AG04449 (cell line): ENCODE data around the gene ITPK1.

Experiments used
- CTCF ChIA-PET: fragments of 350-600 bp; formaldehyde crosslinking; extraction: SDS; loops from one replicate; lab custom pipeline; 2021; ENCODE audit warnings: antibody characterized with exemption; lab: Yijun Ruan, JAX
- POLR2A ChIA-PET: fragments of 400-600, 350-600 bp; formaldehyde crosslinking; extraction: SDS; loops from one replicate; lab custom pipeline; 2020; ENCODE audit warnings: antibody characterized with exemption, inconsistent platforms; lab: Yijun Ruan, JAX
- DNase-seq: peaks from one replicate; pipeline ENCODE4 v3.0.0-alpha.2; 2010; ENCODE audit warnings: low read depth, low spot score
- H3K4me3 ChIP-seq: 2 replicates; pipeline ENCODE4 v1.5.1; 2011; ENCODE audit warnings: low read depth, mild to moderate bottlenecking, control low read depth, low read length
- TF ChIP-seq, protein P1 (sequence below): IDR thresholded peaks from one replicate; pipeline ENCODE4 v1.5.1; 2011; ENCODE audit warnings: mild to moderate bottlenecking, moderate library complexity, low read length, control low read depth, inconsistent platforms; ENCODE audit not compliant: insufficient read depth; ENCODE audit errors: missing control alignments

The ITPK1 gene

DNA sequence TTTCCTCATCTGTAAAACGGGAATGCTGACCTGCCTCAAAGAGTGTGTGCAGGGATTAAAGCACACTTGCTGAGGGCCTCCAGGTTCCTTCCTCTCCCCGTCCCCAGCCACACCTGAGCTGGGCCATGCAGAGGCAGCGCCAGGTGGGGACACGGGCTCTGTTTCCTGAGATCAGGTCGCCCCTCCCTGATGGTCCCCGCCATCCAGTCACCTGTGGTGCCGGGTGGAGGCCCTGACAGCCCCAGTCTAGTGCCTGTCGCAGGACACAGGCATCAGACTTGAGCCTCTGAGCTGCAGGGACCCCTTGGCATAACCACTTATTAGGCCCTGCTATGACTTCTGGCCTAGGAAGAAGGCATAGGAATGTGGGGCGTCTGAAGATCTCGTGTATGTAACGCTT lies 180.3 kb downstream of the ITPK1 start:
- TF ChIP-seq, protein P1, sequence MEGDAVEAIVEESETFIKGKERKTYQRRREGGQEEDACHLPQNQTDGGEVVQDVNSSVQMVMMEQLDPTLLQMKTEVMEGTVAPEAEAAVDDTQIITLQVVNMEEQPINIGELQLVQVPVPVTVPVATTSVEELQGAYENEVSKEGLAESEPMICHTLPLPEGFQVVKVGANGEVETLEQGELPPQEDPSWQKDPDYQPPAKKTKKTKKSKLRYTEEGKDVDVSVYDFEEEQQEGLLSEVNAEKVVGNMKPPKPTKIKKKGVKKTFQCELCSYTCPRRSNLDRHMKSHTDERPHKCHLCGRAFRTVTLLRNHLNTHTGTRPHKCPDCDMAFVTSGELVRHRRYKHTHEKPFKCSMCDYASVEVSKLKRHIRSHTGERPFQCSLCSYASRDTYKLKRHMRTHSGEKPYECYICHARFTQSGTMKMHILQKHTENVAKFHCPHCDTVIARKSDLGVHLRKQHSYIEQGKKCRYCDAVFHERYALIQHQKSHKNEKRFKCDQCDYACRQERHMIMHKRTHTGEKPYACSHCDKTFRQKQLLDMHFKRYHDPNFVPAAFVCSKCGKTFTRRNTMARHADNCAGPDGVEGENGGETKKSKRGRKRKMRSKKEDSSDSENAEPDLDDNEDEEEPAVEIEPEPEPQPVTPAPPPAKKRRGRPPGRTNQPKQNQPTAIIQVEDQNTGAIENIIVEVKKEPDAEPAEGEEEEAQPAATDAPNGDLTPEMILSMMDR: no peak
- POLR2A ChIA-PET: no interaction called here
- H3K4me3 ChIP-seq: no peak overlapping the region
- CTCF ChIA-PET: interaction anchor here (1.6 to 2.1 kb wide), 3 partner anchors 10 to 178 kb away, joined by 4 to 8 read pairs (median 7); no protein-coding TSS in a partner anchor
- no peak for DNase-seq

DNA sequence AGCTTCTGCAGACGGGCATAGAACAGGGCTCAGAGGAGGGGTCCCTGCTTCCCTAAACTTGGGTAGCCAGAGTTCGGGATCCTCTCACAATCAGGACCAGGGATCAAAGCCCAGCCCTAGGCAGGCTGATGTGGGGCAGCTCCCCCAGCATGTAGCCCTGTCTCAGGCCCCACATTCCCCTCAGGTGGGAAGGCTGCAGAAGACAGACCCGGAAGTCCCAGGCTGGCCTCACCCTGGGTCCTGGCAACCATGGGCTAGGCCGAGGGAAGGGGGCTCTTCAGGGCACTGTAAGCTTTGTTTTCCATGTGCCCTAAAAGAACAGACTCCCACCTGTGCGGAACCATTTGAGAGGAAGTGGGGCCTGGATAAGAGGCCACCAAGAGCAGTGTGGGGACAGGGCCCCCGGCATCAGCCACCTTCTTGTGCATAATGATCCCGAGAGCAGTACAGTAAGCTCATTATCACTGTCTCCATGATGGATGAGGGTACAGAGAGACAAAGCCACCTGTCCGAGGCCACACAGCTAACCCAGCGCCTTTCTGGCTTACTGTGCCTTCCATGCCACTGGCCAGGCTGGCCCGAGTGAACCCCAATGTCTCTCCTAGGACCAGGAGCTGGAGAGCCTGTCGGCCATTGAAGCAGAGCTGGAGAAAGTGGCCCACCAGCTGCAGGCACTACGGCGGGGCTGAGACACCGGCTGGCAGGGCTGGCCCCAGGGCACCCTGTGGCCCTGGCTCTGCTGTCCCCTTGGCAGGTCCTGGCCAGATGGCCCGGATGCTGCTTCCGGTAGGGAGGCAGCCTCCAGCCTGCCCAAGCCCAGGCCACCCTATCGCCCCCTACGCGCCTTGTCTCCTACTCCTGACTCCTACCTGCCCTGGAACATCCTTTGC lies 181.3 kb downstream of the ITPK1 start:
- TF ChIP-seq, protein P1: no peak
- no peak overlapping the region for H3K4me3 ChIP-seq
- CTCF ChIA-PET: interaction anchor here (1.1 to 2.1 kb wide), 4 partner anchors 12 to 179 kb away, joined by 4 to 8 read pairs (median 6); no protein-coding TSS in a partner anchor
- no peak for DNase-seq
- POLR2A ChIA-PET: no interaction called here

DNA sequence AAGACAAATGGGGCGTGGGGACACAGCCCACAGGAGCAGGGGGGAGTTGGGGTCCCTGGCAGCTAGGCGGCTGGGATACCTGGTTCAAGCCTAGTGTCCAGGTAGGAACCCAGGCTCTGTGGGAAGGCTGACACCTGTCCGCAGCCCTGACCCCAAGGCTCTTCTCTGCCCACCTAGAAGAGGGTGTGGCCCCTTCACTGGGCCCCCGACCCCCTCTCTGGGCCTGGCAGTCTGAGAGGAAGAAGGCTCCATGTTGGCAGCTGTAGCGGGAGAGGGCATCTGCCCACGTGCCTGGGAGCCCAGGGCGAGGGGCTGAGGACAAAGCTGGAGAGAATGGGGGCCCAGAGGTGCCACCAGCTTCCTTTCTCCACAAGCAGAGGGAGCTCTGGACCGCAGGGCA lies 182.2 kb downstream of the ITPK1 start:
- TF ChIP-seq, protein P1: no peak
- no peak for DNase-seq
- ChIA-PET POLR2A (no interaction called here), CTCF (interaction anchor here (1.1 to 2.1 kb wide), 2 partner anchors 20 to 180 kb away, joined by 5 to 8 read pairs; no protein-coding TSS in a partner anchor)
- H3K4me3 ChIP-seq: no peak overlapping the region

DNA sequence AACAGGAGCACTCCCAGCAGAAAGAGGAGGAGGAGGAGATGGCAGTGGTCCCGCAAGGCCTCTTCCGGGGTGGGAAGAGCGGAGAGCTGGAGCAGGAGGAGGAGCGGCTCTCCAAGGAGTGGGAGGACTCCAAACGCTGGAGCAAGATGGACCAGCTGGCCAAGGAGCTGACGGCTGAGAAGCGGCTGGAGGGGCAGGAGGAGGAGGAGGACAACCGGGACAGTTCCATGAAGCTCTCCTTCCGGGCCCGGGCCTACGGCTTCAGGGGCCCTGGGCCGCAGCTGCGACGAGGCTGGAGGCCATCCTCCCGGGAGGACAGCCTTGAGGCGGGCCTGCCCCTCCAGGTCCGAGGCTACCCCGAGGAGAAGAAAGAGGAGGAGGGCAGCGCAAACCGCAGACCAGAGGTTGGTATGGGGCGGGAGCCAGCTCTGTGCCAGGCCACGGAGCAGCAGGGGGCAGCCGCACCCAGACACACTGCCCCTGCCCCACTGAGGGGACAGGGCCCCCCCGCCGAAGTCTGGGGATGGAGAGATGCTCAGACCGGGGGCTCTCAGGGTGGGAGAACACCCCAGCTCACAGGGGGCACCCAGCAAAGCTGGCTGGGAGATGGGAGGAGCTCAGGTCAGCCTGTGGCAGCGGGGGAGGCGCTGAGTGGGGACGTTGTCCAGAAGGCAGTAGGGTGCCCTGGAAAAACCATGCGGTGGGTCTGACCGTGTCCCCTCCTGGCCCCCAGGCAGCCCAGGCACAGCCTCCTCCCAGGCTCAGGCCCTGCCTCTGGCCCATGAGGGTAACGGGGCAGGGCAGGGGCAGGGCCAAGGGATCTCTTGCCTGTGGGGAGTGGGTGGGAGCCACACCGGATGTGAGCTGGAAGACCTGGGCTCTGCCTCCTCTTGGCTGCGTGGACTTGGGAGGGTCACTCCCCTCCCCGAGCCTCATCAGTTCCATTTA lies 183.0 kb downstream of the ITPK1 start:
- DNase-seq: no peak
- ChIA-PET CTCF (interaction anchor here (0.9 to 1.5 kb wide), 3 partner anchors 20 to 228 kb away, joined by 3 to 5 read pairs (median 4); no protein-coding TSS in a partner anchor), POLR2A (no interaction called here)
- H3K4me3 ChIP-seq: no peak overlapping the region
- TF ChIP-seq, protein P1: no peak

DNA sequence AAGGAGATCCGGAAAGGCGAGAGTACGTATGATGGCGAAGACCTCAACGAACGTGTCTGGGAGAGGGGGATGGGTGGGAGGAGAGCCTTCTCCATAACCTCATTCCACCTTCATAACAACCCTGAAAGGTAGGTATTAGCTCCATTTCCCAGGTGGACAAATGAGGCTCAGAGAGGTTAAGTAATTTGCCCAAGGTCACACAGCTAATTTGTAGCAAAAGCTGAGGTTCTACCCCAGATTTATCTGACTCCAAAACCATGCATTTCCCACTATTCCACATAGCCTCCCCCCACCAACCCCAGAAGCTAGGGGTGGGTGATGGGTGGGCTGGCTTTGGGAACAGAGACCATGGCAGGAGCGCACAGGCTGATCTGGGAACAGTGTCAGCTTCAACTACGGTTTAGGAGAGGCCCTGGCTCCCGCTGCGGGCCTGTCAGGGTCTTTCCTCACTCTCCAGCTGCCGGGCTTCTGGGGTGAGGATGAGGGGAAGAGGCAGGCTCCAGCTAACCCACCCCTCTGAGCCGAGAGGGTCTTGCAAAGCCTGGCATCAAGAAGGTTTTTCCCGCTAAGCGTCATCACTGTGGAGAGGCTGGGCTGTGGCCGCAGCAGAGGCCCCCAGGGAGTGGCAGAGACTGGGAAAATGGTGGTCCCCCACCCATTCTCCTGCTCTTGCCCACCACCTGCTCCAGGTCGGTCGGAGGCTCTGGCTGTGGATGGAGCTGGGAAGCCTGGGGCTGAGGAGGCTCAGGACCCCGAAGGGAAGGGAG lies 183.9 kb downstream of the ITPK1 start:
- H3K4me3 ChIP-seq: no peak overlapping the region
- TF ChIP-seq, protein P1: no peak
- DNase-seq: no peak
- CTCF ChIA-PET: interaction anchor here (0.9 to 1.9 kb wide), 4 partner anchors 20 to 229 kb away, joined by 3 to 6 read pairs (median 4); no protein-coding TSS in a partner anchor
- POLR2A ChIA-PET: no interaction called here
